Measurements from ENCODE around the gene RUNDC1.
"Not testable (repeated sequence)": the region's sequence is repeated elsewhere in the genome, so short reads cannot be mapped to it uniquely, and the experiment has no call there.

RUNDC1 gene

DNA sequence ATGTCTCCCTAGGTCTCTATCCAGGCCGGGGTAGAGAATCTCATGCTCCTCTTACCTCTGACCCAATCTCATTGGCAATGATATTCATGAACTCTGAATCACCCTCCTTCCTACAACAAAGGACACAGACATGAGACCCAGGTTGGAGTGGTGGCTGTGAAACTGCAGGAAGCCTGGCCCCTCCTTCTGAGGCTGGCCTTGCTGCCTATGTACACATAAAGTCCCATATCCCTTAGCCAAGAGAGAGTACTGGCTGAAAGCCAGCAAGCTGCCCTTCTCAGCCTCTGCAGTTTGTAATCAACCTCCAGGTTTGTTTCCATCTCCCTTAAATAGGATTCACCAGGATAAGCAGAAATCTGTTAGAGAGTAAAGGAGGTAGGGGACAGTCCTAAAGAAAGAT, 26.7 kb upstream of the RUNDC1 start:
- Mint-ChIP-seq H3K4me3 (no peak overlapping the region), H3K27me3 (ENCODE audit: low read depth) (no peaks in the 10 kb centered on the region), H3K9me3 (no peaks in the 10 kb centered on the region), H3K4me1 (no peaks in the 10 kb centered on the region), H3K27ac (no peak overlapping the region), H3K36me3 (ENCODE audit: low read depth) (peaks cover 73% of the 10 kb centered on the region)
- TF ChIP-seq CTCF (IDR thresholded peaks at IDR 0.05; ENCODE audit: unreplicated experiment in 3 of 3): no peak

DNA sequence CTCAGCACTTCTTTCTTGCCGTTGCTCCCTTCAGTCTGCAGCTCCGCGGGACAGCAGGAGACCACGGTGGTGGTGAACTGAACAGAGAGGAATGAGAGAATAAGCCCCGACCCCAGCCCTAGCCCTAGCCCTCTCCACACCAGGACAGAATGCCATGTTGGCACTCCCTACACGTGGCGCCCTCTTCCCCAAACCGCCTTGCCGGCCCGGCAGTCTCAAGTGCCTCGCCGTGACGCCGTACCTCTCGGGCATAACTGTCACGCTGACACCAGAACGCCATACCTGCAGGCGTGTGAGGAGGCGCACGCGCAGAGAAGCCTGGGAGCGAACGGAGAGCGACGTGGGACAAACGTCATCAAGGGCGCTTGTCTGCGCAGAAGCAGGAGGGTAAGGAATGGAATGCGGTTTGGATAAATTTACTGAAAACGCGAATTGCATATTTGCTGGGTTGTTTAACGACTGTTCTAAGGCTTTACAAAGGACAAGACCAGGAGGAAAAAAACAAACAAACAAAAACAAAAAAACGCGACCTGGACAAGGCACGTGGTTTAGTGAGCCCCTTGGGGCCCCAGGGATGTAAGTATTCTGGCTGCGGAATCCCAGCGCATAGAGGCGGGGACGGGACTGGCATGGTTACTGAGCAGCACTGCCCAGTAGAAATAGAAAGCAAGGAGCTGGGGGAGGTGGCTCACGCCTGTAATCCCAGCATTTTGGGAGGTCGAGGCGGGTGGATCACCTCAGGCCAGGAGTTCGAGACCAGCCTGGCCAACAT, 16.0 kb upstream of the RUNDC1 start, which contains the start of gene AARSD1:
AARSD1 (minus strand) TSS at position 294 of the 772 bp plus-strand sequence; CDS start at position 280, 14 bp downstream.
- H3K4me1 Mint-ChIP-seq: peaks cover 12% of the 10 kb centered on the region
- H3K36me3 Mint-ChIP-seq (ENCODE audit: low read depth): peaks cover 22% of the 10 kb centered on the region
- no peaks in the 10 kb centered on the region for H3K9me3 Mint-ChIP-seq
- no peaks in the 10 kb centered on the region for H3K27me3 Mint-ChIP-seq (ENCODE audit: low read depth)
- no peak for TF ChIP-seq CTCF (IDR thresholded peaks at IDR 0.05; ENCODE audit: unreplicated experiment in 3 of 3)
- peak within 1 kb of the TSS; percentile 89 to 95 (median 90) for H3K4me3 Mint-ChIP-seq
- H3K27ac Mint-ChIP-seq: peak within 1 kb of the TSS; percentile 93 to 99 (median 96)

- H3K36me3 Mint-ChIP-seq (ENCODE audit: low read depth): no peaks in the 10 kb centered on the region
- no peak for TF ChIP-seq CTCF (IDR thresholded peaks at IDR 0.05; ENCODE audit: unreplicated experiment in 3 of 3)
- no peak overlapping the region for H3K4me3 Mint-ChIP-seq
- H3K4me1 Mint-ChIP-seq: peaks cover 12% of the 10 kb centered on the region
- H3K27me3 Mint-ChIP-seq (ENCODE audit: low read depth): no peaks in the 10 kb centered on the region
- H3K9me3 Mint-ChIP-seq: no peaks in the 10 kb centered on the region
- H3K27ac Mint-ChIP-seq: no peak overlapping the region
Observed at GRCh38 chr17:42967925-42968324, 12.4 kb upstream of the RUNDC1 start.

DNA sequence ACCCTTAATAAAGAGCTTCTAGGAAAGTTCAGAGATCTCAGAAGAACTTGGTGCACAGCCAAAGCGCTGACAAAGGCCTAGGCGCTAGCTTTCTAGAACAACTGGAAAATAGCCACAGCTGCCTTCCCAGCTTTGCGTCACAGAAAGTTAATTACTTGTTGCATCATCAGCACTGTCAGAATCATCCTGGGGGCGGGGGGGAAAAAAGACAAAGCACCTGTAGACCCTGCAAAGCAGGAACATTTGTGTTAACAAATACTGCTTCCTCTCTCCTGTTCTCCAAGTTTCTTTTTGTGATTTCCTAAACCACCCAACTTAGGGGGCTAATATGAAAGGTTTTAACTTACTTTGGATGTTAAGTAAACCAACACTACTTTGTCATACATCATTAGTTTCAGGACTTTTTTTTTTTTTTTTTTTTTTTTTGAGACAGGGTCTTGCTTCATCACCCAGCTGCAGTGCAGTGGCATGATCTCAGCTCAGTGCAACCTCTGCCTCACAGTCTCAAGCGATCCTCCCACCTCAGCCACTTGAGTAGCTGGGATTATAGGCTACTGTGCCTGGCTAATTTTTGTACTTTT, 11.3 kb upstream of the RUNDC1 start:
- H3K27me3 Mint-ChIP-seq (ENCODE audit: low read depth): no peaks in the 10 kb centered on the region
- no peaks in the 10 kb centered on the region for H3K36me3 Mint-ChIP-seq (ENCODE audit: low read depth)
- no peak for TF ChIP-seq CTCF (IDR thresholded peaks at IDR 0.05; ENCODE audit: unreplicated experiment in 3 of 3)
- H3K4me1 Mint-ChIP-seq: peaks cover 5% of the 10 kb centered on the region
- peak overlapping the region in 2 of 3 experiments; percentile 45 to 63 for H3K27ac Mint-ChIP-seq
- H3K9me3 Mint-ChIP-seq: no peaks in the 10 kb centered on the region
- H3K4me3 Mint-ChIP-seq: no peak overlapping the region

DNA sequence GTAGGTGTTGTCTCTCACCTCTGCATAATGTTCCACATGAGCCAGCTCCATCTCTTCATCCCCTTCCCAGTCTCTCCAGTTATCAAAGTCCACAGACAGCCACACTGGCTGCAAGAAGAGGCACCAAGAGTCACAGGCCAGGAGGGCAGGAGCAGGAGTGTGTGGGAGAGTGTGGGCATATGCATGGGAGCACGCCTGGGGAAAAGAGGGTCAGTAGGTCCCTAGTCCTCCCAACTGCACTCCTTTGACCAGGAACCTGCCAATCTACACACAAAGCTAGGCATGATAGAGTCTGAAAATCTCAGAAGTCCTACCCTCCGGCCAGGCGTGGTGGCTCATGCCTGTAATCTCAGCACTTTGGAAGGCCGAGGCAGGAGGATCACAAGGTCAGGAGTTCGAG, 8.8 kb upstream of the RUNDC1 start:
- Mint-ChIP-seq H3K36me3 (ENCODE audit: low read depth) (no peaks in the 10 kb centered on the region), H3K27me3 (ENCODE audit: low read depth) (no peaks in the 10 kb centered on the region), H3K4me1 (no peaks in the 10 kb centered on the region), H3K4me3 (no peak overlapping the region), H3K9me3 (no peaks in the 10 kb centered on the region), H3K27ac (no peak overlapping the region)
- no peak for TF ChIP-seq CTCF (IDR thresholded peaks at IDR 0.05; ENCODE audit: unreplicated experiment in 3 of 3)

DNA sequence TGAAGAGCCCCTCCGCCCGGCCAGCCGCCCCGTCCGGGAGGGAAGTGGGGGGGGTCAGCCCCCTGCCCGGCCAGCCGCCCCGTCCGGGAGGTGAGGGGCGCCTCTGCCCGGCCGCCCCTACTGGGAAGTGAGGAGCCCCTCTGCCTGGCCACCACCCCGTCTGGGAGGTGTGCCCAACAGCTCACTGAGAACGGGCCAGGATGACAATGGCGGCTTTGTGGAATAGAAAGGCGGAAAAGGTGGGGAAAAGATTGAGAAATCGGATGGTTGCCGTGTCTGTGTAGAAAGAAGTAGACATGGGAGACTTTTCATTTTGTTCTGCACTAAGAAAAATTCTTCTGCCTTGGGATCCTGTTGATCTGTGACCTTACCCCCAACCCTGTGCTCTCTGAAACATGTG, 7.0 kb upstream of the RUNDC1 start:
- H3K4me1 Mint-ChIP-seq; H3K27me3 Mint-ChIP-seq (ENCODE audit: low read depth); H3K9me3 Mint-ChIP-seq; H3K27ac Mint-ChIP-seq; H3K36me3 Mint-ChIP-seq (ENCODE audit: low read depth); H3K4me3 Mint-ChIP-seq: not testable (repeated sequence)

All from nephron (organoid).